ENCODE results near the gene SYNGR3. TPM values are rescaled to one million over a fixed set of nuclear protein-coding genes. Genes with fewer than 3 reads are reported as not detected.

SYNGR3 gene
- total RNA-seq, 4 donors from 2014 or later: 2.7 to 4.8 (median 2.9) TPM; not detected in 1

DNA sequence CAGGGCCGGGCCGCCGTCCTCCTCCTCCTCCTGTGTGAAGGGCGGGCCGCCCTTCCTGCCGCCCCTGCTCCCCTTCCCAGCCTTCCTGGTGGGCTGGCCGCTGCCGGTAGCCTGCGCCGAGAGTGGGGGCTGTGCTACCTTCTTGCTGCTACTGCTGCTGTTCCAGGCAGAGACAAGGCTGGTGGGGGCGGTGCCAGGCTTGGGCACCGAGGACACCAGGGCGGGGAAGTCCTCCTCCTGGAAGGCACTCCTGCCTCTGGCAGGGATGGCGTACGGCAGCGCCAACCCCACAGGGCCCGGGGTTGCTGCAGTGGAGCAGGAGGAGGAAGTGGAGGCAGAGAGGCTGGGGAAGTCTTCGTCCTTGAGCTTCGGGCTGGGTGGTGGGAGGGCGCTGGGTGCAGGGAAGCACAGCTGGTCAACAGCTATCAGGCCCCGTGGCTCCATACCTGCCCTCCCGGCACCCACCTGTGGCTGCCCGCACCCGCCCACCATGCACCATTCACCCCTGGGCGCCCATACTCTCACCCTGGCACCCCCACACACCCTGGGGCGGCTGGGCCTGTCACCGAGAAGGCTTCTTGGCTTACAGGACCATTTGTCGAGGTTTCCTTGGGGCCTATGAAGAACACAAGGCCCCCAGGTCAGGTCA, 10.2 kb downstream of the SYNGR3 start:
- no peak for TF ChIP-seq POLR2A (IDR thresholded peaks at IDR 0.05)
- TF ChIP-seq, protein P1, sequence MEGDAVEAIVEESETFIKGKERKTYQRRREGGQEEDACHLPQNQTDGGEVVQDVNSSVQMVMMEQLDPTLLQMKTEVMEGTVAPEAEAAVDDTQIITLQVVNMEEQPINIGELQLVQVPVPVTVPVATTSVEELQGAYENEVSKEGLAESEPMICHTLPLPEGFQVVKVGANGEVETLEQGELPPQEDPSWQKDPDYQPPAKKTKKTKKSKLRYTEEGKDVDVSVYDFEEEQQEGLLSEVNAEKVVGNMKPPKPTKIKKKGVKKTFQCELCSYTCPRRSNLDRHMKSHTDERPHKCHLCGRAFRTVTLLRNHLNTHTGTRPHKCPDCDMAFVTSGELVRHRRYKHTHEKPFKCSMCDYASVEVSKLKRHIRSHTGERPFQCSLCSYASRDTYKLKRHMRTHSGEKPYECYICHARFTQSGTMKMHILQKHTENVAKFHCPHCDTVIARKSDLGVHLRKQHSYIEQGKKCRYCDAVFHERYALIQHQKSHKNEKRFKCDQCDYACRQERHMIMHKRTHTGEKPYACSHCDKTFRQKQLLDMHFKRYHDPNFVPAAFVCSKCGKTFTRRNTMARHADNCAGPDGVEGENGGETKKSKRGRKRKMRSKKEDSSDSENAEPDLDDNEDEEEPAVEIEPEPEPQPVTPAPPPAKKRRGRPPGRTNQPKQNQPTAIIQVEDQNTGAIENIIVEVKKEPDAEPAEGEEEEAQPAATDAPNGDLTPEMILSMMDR (IDR thresholded peaks at IDR 0.05): no peak
- TF ChIP-seq POLR2AphosphoS5 (IDR thresholded peaks at IDR 0.05): no peak
- TF ChIP-seq EP300 (IDR thresholded peaks at IDR 0.05; ENCODE audit: low read depth): no peak
- Histone ChIP-seq H3K4me3 (no peak overlapping the region), H3K9me3 (no peaks in the 10 kb centered on the region), H3K4me1 (peaks cover 12 to 16% (median 14%) of the 10 kb centered on the region in 4 donors), H3K27ac (no peak overlapping the region), H3K27me3 (no peaks in the 10 kb centered on the region), H3K36me3 (peaks cover 0 to 45% (median 28%) of the 10 kb centered on the region in 4 donors)
- in situ Hi-C loops (cut with MboI; ENCODE audit: low pct_ligation_motif_present in 1 of 4, low pct_unique_long_range_greater_than_20kb in 1 of 4, low sequenced_read_pairs in 3 of 4) (loop anchor here in 1 of 4 donors (25.0 kb wide), 1 partner anchor 137 kb away; the partner anchor contains the start of genes PKD1 and RAB26), intact Hi-C loops (cut with DNase I; ENCODE audit: low total_unique reads) (loop anchor here (10.0 kb wide), 1 partner anchor 235 kb away; the partner anchor contains the start of gene DNASE1L2)
- 89% methylated on average over 24 of the region's 28 CpGs; no CpG with 5 or more reads in 1 of the 2 donors for WGBS, 2 donors (ENCODE audit: low coverage in 1 of 2)
- no peak for DNase-seq

DNA sequence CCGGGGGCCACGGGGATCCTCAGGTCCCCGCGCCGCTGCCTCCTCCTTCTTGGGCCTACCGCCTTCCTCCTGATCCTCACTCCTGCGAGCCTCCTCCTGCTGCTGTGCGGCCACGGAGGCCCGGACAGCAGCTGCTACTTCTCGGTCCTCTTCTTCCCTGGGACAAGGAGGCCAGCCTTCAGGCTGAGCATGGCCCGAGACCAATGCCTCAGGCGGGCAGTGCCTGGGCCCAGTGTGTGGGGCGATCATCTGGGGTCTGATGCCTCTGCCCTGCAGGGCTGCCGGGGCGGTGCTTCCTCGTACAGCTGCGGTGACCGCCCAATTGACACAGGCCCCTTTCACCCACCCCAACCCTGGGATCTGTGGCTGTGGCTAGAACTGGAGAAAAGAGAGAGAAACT, 11.3 kb downstream of the SYNGR3 start:
- intact Hi-C loops (cut with DNase I; ENCODE audit: low total_unique reads): loop anchor here (10.0 kb wide), 1 partner anchor 234 kb away; the partner anchor contains the start of gene DNASE1L2
- no peaks in the 10 kb centered on the region for H3K9me3 ChIP-seq
- H3K27me3 ChIP-seq: no peaks in the 10 kb centered on the region
- no peak for DNase-seq
- H3K4me1 ChIP-seq: peaks cover 12 to 26% (median 18%) of the 10 kb centered on the region in 4 donors
- H3K27ac ChIP-seq: no peak overlapping the region
- H3K36me3 ChIP-seq: peaks cover 0 to 45% (median 28%) of the 10 kb centered on the region in 4 donors
- in situ Hi-C loops (cut with MboI; ENCODE audit: low pct_ligation_motif_present in 1 of 4, low pct_unique_long_range_greater_than_20kb in 1 of 4, low sequenced_read_pairs in 3 of 4): loop anchor here in 1 of 4 donors (25.0 kb wide), 1 partner anchor 136 kb away; the partner anchor contains the start of genes PKD1 and RAB26
- TF ChIP-seq, protein P1 (IDR thresholded peaks at IDR 0.05): no peak
- TF ChIP-seq POLR2A (IDR thresholded peaks at IDR 0.05) (no peak), EP300 (IDR thresholded peaks at IDR 0.05; ENCODE audit: low read depth) (no peak), POLR2AphosphoS5 (IDR thresholded peaks at IDR 0.05) (no peak)
- WGBS, 2 donors (ENCODE audit: low coverage in 1 of 2): 90% methylated on average over 16 of the region's 19 CpGs; no CpG with 5 or more reads in 1 of the 2 donors
- H3K4me3 ChIP-seq: no peak overlapping the region

DNA sequence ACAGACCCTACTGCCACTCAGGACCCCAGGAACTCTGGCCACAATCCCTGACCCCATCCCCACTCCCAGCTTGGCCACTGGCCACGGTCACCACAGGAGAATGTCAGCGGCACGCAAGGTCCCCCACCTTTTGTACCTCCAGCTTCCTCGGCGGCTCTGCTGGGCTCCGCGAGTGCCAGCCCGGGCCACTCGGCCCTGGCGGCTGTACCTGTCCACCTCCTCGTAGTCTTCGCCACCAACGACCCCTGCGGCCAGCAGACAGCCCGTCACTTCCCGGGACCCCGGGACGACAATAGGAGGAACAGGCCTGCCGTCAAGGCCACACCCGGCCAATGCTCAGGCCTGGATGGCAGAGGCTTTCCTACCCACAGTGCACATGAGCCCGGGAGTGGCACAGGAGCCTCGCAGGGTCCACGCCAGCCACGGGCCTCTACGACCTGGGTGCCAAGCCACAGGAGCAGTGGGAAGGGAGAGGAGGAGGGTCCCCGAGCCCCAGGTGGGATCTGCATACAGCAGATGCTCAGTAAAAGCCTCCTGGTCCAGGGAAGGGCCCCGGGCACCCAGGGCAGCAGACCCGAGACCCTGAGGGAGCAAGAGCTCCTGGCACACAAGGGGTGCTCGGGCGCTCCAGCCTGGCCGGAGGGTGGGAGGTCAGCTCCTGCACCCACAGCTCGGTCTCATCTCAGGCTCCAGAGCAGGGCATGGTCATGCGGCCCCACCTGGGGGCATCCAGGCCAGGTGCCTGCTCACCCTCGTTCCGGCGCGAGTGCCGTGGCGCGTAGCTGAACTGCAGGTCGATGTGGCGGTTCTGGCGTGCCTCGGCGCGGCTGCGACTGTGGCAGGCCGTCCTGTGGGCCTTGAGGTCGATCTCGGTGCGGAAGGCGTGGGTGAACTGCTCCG, 11.9 kb downstream of the SYNGR3 start:
- Histone ChIP-seq H3K27me3 (no peaks in the 10 kb centered on the region), H3K9me3 (no peaks in the 10 kb centered on the region), H3K4me3 (no peak overlapping the region), H3K4me1 (peaks cover 12 to 29% (median 19%) of the 10 kb centered on the region in 4 donors), H3K27ac (no peak overlapping the region), H3K36me3 (peaks cover 0 to 45% (median 28%) of the 10 kb centered on the region in 4 donors)
- TF ChIP-seq EP300 (IDR thresholded peaks at IDR 0.05; ENCODE audit: low read depth) (no peak), POLR2AphosphoS5 (IDR thresholded peaks at IDR 0.05) (no peak)
- TF ChIP-seq, protein P1 (IDR thresholded peaks at IDR 0.05): no peak
- no peak for DNase-seq
- in situ Hi-C loops (cut with MboI; ENCODE audit: low pct_ligation_motif_present in 1 of 4, low pct_unique_long_range_greater_than_20kb in 1 of 4, low sequenced_read_pairs in 3 of 4): loop anchor here in 1 of 4 donors (25.0 kb wide), 1 partner anchor 136 kb away; the partner anchor contains the start of genes PKD1 and RAB26
- 93% methylated on average over 48 of the region's 53 CpGs; no CpG with 5 or more reads in 1 of the 2 donors for WGBS, 2 donors (ENCODE audit: low coverage in 1 of 2)
- intact Hi-C loops (cut with DNase I; ENCODE audit: low total_unique reads): loop anchor here (10.0 kb wide), 1 partner anchor 233 kb away; the partner anchor contains the start of gene DNASE1L2
